A549 (cell line): ENCODE measurements around the gene ANO3.

ENCODE experiments used
- CTCF ChIP-seq: fragments of >200 bp; sonication (Bioruptor Twin); formaldehyde crosslinking; IDR thresholded peaks from 3 replicates; pipeline ENCODE4 v1.5.1; 2016
- EHMT2 ChIP-seq: fragments of 200-600 bp; sonication (generic); IDR thresholded peaks from 2 replicates; pipeline ENCODE4 v1.6.1; 2016; ENCODE audit warnings: antibody characterized with exemption, low read depth, mild to moderate bottlenecking, moderate library complexity
- ELK1 ChIP-seq: fragments of 150-350 bp; IDR thresholded peaks from 2 replicates; pipeline ENCODE4 v1.6.1; 2014; ENCODE audit warnings: low read depth, mild to moderate bottlenecking, low read length
- ESRRA ChIP-seq: fragments of 150-350 bp; IDR thresholded peaks from 2 replicates; pipeline ENCODE4 v1.6.1; 2014; ENCODE audit warnings: mild to moderate bottlenecking, low read length, borderline replicate concordance
- FOSL2 ChIP-seq, 2 experiments: fragments of 450-650 bp in 1 of 2; fragments of >200 bp in 1 of 2; sonication (Bioruptor Twin) in 1 of 2; formaldehyde crosslinking; IDR thresholded peaks; 2 replicates each; pipeline versions ENCODE4 v1.5.0 to v1.6.1; 2016 to 2020; ENCODE audit warnings: mild to moderate bottlenecking in 1 of 2, moderate library complexity in 1 of 2
- HOXA7 ChIP-seq: fragments of 250-450 bp; sonication (Bioruptor Pico); IDR thresholded peaks from 2 replicates; pipeline ENCODE4 v1.5.0; 2020; ENCODE audit warnings: mild to moderate bottlenecking, moderate library complexity
- MAFK ChIP-seq: fragments of 450-650 bp; IDR thresholded peaks from 2 replicates; pipeline ENCODE4 v1.6.1; 2014; ENCODE audit not compliant: partially characterized antibody
- MYC ChIP-seq: IDR thresholded peaks from 2 replicates; pipeline ENCODE4 v1.6.1; 2012; ENCODE audit warnings: mild to moderate bottlenecking, inconsistent platforms, low read length, improper control_type of control experiment, borderline replicate concordance
- POLR2A ChIP-seq: IDR thresholded peaks from 2 replicates; pipeline ENCODE4 v1.6.1; 2012; ENCODE audit warnings: mild to moderate bottlenecking, low read length
- REST ChIP-seq: fragments of 200-600 bp; sonication (generic); IDR thresholded peaks from 2 replicates; pipeline ENCODE4 v1.6.1; 2016; ENCODE audit warnings: antibody characterized with exemption, mild to moderate bottlenecking, moderate library complexity
- RFX5 ChIP-seq: fragments of 450-650 bp; IDR thresholded peaks from 2 replicates; pipeline ENCODE4 v1.7.1; 2014; ENCODE audit warnings: antibody characterized with exemption, mild to moderate bottlenecking, moderate library complexity
- SMC3 ChIP-seq: fragments of >200 bp; sonication (Bioruptor Twin); formaldehyde crosslinking; IDR thresholded peaks from 3 replicates; pipeline ENCODE4 v1.6.1; 2018; ENCODE audit warnings: inconsistent platforms
- TF ChIP-seq, protein P1 (sequence below): IDR thresholded peaks from 2 replicates; pipeline ENCODE4 v1.6.1; 2012

- no peak for TF ChIP-seq RFX5
- no peak for TF ChIP-seq CTCF
- TF ChIP-seq REST: no peak
- TF ChIP-seq HOXA7 (CRISPR knock-in tag): no peak
- no peak for TF ChIP-seq MYC
- TF ChIP-seq POLR2A: no peak
- TF ChIP-seq MAFK: no peak
- TF ChIP-seq SMC3: no peak
- TF ChIP-seq ELK1: no peak
- TF ChIP-seq FOSL2 (IDR thresholded peaks at IDR 0.05): no peak
- no peak for TF ChIP-seq FOSL2 (CRISPR knock-in tag; IDR thresholded peaks at IDR 0.05)
- no peak for TF ChIP-seq ESRRA
- TF ChIP-seq EHMT2: no peak
- TF ChIP-seq, protein P1, sequence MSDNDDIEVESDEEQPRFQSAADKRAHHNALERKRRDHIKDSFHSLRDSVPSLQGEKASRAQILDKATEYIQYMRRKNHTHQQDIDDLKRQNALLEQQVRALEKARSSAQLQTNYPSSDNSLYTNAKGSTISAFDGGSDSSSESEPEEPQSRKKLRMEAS: no peak
Observed at GRCh38 chr11:26527685-26528084, 195.8 kb downstream of the ANO3 start.
